ENCODE data around the gene CLASP1.
"Not testable (repeated sequence)": the region's sequence is repeated elsewhere in the genome, so short reads cannot be mapped to it uniquely, and the experiment has no call there.

The CLASP1 gene

GRCh38 chr2:121686902-121687301 is 37.6 kb upstream of the CLASP1 start:
- peaks cover 9% of the 10 kb centered on the region for H3K9me3 ChIP-seq (ENCODE audit: control insufficient read depth, insufficient read depth, low read length)
- DNase-seq (ENCODE audit: low read depth, low spot score), result no peak
- H3K27ac ChIP-seq (ENCODE audit: low read length), result no peak overlapping the region
- WGBS (ENCODE audit: insufficient coverage, insufficient read length), result no CpG with 5 or more reads among the region's 2 CpGs
- no peaks in the 10 kb centered on the region for H3K27me3 ChIP-seq (ENCODE audit: control insufficient read depth, insufficient read depth, low read length)
- H3K4me3 ChIP-seq (ENCODE audit: low read length), result no peak overlapping the region
- H3K36me3 ChIP-seq (ENCODE audit: control insufficient read depth, insufficient read depth, low read length), result no peaks in the 10 kb centered on the region
- H3K4me1 ChIP-seq (ENCODE audit: control insufficient read depth, insufficient read depth, low read length), result no peaks in the 10 kb centered on the region

GRCh38 chr2:121686218-121686617 is 37.0 kb upstream of the CLASP1 start:
- no CpG with 5 or more reads among the region's 19 CpGs for WGBS (ENCODE audit: insufficient coverage, insufficient read length)
- Histone ChIP-seq H3K27me3 (ENCODE audit: control insufficient read depth, insufficient read depth, low read length) (no peaks in the 10 kb centered on the region; the same call in 1 of the 2 replicates), H3K9me3 (ENCODE audit: control insufficient read depth, insufficient read depth, low read length) (peaks cover 9% of the 10 kb centered on the region)

GRCh38 chr2:121682396-121683298 is 33.4 kb upstream of the CLASP1 start:
- Histone ChIP-seq H3K27ac (ENCODE audit: low read length) (no peak overlapping the region), H3K4me1 (ENCODE audit: control insufficient read depth, insufficient read depth, low read length) (no peaks in the 10 kb centered on the region), H3K36me3 (ENCODE audit: control insufficient read depth, insufficient read depth, low read length) (no peaks in the 10 kb centered on the region), H3K27me3 (ENCODE audit: control insufficient read depth, insufficient read depth, low read length) (no peaks in the 10 kb centered on the region; the same call in 1 of the 2 replicates), H3K9me3 (ENCODE audit: control insufficient read depth, insufficient read depth, low read length) (peaks cover 9% of the 10 kb centered on the region), H3K4me3 (ENCODE audit: low read length) (no peak overlapping the region)
- no peak for DNase-seq (ENCODE audit: low read depth, low spot score)
- no CpG with 5 or more reads among the region's 17 CpGs for WGBS (ENCODE audit: insufficient coverage, insufficient read length)

More at GRCh38 chr2:121686218-121686617, 37.0 kb upstream of the CLASP1 start:
- H3K4me1 ChIP-seq (ENCODE audit: control insufficient read depth, insufficient read depth, low read length), result no peaks in the 10 kb centered on the region
- H3K4me3 ChIP-seq (ENCODE audit: low read length), result no peak overlapping the region
- DNase-seq (ENCODE audit: low read depth, low spot score), result no peak
- no peak overlapping the region for H3K27ac ChIP-seq (ENCODE audit: low read length)
- no peaks in the 10 kb centered on the region for H3K36me3 ChIP-seq (ENCODE audit: control insufficient read depth, insufficient read depth, low read length)

GRCh38 chr2:121677855-121678254 is 28.6 kb upstream of the CLASP1 start:
- Histone ChIP-seq H3K27ac (ENCODE audit: low read length) (no peak overlapping the region), H3K27me3 (ENCODE audit: control insufficient read depth, insufficient read depth, low read length) (no peaks in the 10 kb centered on the region; the same call in 1 of the 2 replicates), H3K4me3 (ENCODE audit: low read length) (no peak overlapping the region), H3K4me1 (ENCODE audit: control insufficient read depth, insufficient read depth, low read length) (no peaks in the 10 kb centered on the region), H3K9me3 (ENCODE audit: control insufficient read depth, insufficient read depth, low read length) (peaks cover 5% of the 10 kb centered on the region), H3K36me3 (ENCODE audit: control insufficient read depth, insufficient read depth, low read length) (no peaks in the 10 kb centered on the region)
- DNase-seq (ENCODE audit: low read depth, low spot score), result no peak

GRCh38 chr2:121671621-121672020 is 22.4 kb upstream of the CLASP1 start:
- H3K9me3 ChIP-seq (ENCODE audit: control insufficient read depth, insufficient read depth, low read length); H3K4me1 ChIP-seq (ENCODE audit: control insufficient read depth, insufficient read depth, low read length); H3K36me3 ChIP-seq (ENCODE audit: control insufficient read depth, insufficient read depth, low read length); DNase-seq (ENCODE audit: low read depth, low spot score); H3K4me3 ChIP-seq (ENCODE audit: low read length); H3K27me3 ChIP-seq (ENCODE audit: control insufficient read depth, insufficient read depth, low read length); H3K27ac ChIP-seq (ENCODE audit: low read length): not testable (repeated sequence)
- no CpG with 5 or more reads among the region's 1 CpG for WGBS (ENCODE audit: insufficient coverage, insufficient read length)

GRCh38 chr2:121670181-121670580 is 20.9 kb upstream of the CLASP1 start:
- no peak for DNase-seq (ENCODE audit: low read depth, low spot score)
- Histone ChIP-seq H3K4me3 (ENCODE audit: low read length) (no peak overlapping the region), H3K4me1 (ENCODE audit: control insufficient read depth, insufficient read depth, low read length) (no peaks in the 10 kb centered on the region), H3K27me3 (ENCODE audit: control insufficient read depth, insufficient read depth, low read length) (no peaks in the 10 kb centered on the region), H3K9me3 (ENCODE audit: control insufficient read depth, insufficient read depth, low read length) (no peaks in the 10 kb centered on the region; the same call in 1 of the 2 replicates), H3K27ac (ENCODE audit: low read length) (no peak overlapping the region), H3K36me3 (ENCODE audit: control insufficient read depth, insufficient read depth, low read length) (no peaks in the 10 kb centered on the region)

GRCh38 chr2:121667618-121668017 is 18.4 kb upstream of the CLASP1 start:
- Histone ChIP-seq H3K9me3 (ENCODE audit: control insufficient read depth, insufficient read depth, low read length) (no peaks in the 10 kb centered on the region; the same call in 1 of the 2 replicates), H3K27me3 (ENCODE audit: control insufficient read depth, insufficient read depth, low read length) (no peaks in the 10 kb centered on the region), H3K4me3 (ENCODE audit: low read length) (no peak overlapping the region), H3K4me1 (ENCODE audit: control insufficient read depth, insufficient read depth, low read length) (no peaks in the 10 kb centered on the region), H3K27ac (ENCODE audit: low read length) (no peak overlapping the region), H3K36me3 (ENCODE audit: control insufficient read depth, insufficient read depth, low read length) (no peaks in the 10 kb centered on the region)
- DNase-seq (ENCODE audit: low read depth, low spot score), result no peak
- no CpG with 5 or more reads among the region's 1 CpG for WGBS (ENCODE audit: insufficient coverage, insufficient read length)

- Histone ChIP-seq H3K36me3 (ENCODE audit: control insufficient read depth, insufficient read depth, low read length) (no peaks in the 10 kb centered on the region), H3K9me3 (ENCODE audit: control insufficient read depth, insufficient read depth, low read length) (no peaks in the 10 kb centered on the region), H3K4me1 (ENCODE audit: control insufficient read depth, insufficient read depth, low read length) (no peaks in the 10 kb centered on the region), H3K27me3 (ENCODE audit: control insufficient read depth, insufficient read depth, low read length) (no peaks in the 10 kb centered on the region), H3K4me3 (ENCODE audit: low read length) (no peak overlapping the region), H3K27ac (ENCODE audit: low read length) (no peak overlapping the region)
- WGBS (ENCODE audit: insufficient coverage, insufficient read length), result no CpG with 5 or more reads among the region's 1 CpG
- DNase-seq (ENCODE audit: low read depth, low spot score), result no peak
Observed at GRCh38 chr2:121666042-121666441, 16.8 kb upstream of the CLASP1 start.

GRCh38 chr2:121665504-121665903 is 16.2 kb upstream of the CLASP1 start:
- Histone ChIP-seq H3K4me1 (ENCODE audit: control insufficient read depth, insufficient read depth, low read length) (no peaks in the 10 kb centered on the region), H3K4me3 (ENCODE audit: low read length) (no peak overlapping the region), H3K36me3 (ENCODE audit: control insufficient read depth, insufficient read depth, low read length) (no peaks in the 10 kb centered on the region), H3K27me3 (ENCODE audit: control insufficient read depth, insufficient read depth, low read length) (no peaks in the 10 kb centered on the region), H3K27ac (ENCODE audit: low read length) (no peak overlapping the region), H3K9me3 (ENCODE audit: control insufficient read depth, insufficient read depth, low read length) (no peaks in the 10 kb centered on the region)
- no CpG with 5 or more reads among the region's 3 CpGs for WGBS (ENCODE audit: insufficient coverage, insufficient read length)
- DNase-seq (ENCODE audit: low read depth, low spot score), result no peak

- no peaks in the 10 kb centered on the region for H3K4me1 ChIP-seq (ENCODE audit: control insufficient read depth, insufficient read depth, low read length)
- H3K27ac ChIP-seq (ENCODE audit: low read length), result no peak overlapping the region
- no peak for DNase-seq (ENCODE audit: low read depth, low spot score)
- no peaks in the 10 kb centered on the region for H3K27me3 ChIP-seq (ENCODE audit: control insufficient read depth, insufficient read depth, low read length)
- no peaks in the 10 kb centered on the region for H3K36me3 ChIP-seq (ENCODE audit: control insufficient read depth, insufficient read depth, low read length)
- no CpG with 5 or more reads among the region's 4 CpGs for WGBS (ENCODE audit: insufficient coverage, insufficient read length)
- H3K9me3 ChIP-seq (ENCODE audit: control insufficient read depth, insufficient read depth, low read length), result no peaks in the 10 kb centered on the region
- no peak overlapping the region for H3K4me3 ChIP-seq (ENCODE audit: low read length)
Observed at GRCh38 chr2:121664713-121665112, 15.5 kb upstream of the CLASP1 start.

GRCh38 chr2:121664086-121664485 is 14.8 kb upstream of the CLASP1 start:
- 100% methylated on average over 2 of the region's 4 CpGs for whole genome bisulfite sequencing (ENCODE audit: insufficient coverage, insufficient read length)
- Histone ChIP-seq H3K9me3 (ENCODE audit: control insufficient read depth, insufficient read depth, low read length) (no peaks in the 10 kb centered on the region), H3K36me3 (ENCODE audit: control insufficient read depth, insufficient read depth, low read length) (no peaks in the 10 kb centered on the region), H3K4me1 (ENCODE audit: control insufficient read depth, insufficient read depth, low read length) (no peaks in the 10 kb centered on the region), H3K4me3 (ENCODE audit: low read length) (no peak overlapping the region), H3K27ac (ENCODE audit: low read length) (no peak overlapping the region), H3K27me3 (ENCODE audit: control insufficient read depth, insufficient read depth, low read length) (no peaks in the 10 kb centered on the region)
- DNase-seq (ENCODE audit: low read depth, low spot score), result no peak
